SK-N-SH treated with all-trans-retinoic acid at 6 μM for 48 hours (cell line): ENCODE measurements around the gene PRSS38.

Experiments
- ARNTL ChIP-seq: fragments of 450-650 bp; formaldehyde crosslinking; IDR thresholded peaks from 2 replicates; pipeline ENCODE4 v1.5.0; 2020; ENCODE audit warnings: low read depth, mild to moderate bottlenecking, moderate library complexity, borderline replicate concordance
- CREB5 ChIP-seq: fragments of 250-450 bp; sonication (Bioruptor Pico); IDR thresholded peaks from 2 replicates; pipeline ENCODE4 v1.5.1; 2020; ENCODE audit warnings: low read depth, mild to moderate bottlenecking, moderate library complexity
- ISL1 ChIP-seq: fragments of 250-450 bp; sonication (Bioruptor Pico); IDR thresholded peaks from 2 replicates; pipeline ENCODE4 v2.1.2; 2022; ENCODE audit warnings: mild to moderate bottlenecking, moderate library complexity
- RARB ChIP-seq: fragments of 250-450 bp; sonication (Bioruptor Pico); IDR thresholded peaks from 2 replicates; pipeline ENCODE4 v1.8.0; 2021; ENCODE audit warnings: mild to moderate bottlenecking, moderate library complexity
- TSHZ2 ChIP-seq: fragments of 250-450 bp; sonication (Bioruptor Pico); IDR thresholded peaks from 2 replicates; pipeline ENCODE4 v1.5.0; 2020; ENCODE audit warnings: mild to moderate bottlenecking, moderate library complexity
- ZFP3 ChIP-seq: fragments of 250-450 bp; sonication (Bioruptor Pico); IDR thresholded peaks from 2 replicates; pipeline ENCODE4 v1.5.0; 2020; ENCODE audit warnings: mild to moderate bottlenecking, moderate library complexity

- TF ChIP-seq ARNTL (CRISPR knock-in tag) (no peak), RARB (no peak), ISL1 (CRISPR knock-in tag) (no peak), ZFP3 (CRISPR knock-in tag) (no peak), TSHZ2 (CRISPR knock-in tag) (no peak), CREB5 (CRISPR knock-in tag) (no peak)
Observed at GRCh38 chr1:227787513-227788270, 27.8 kb upstream of the PRSS38 start.
